PC-9 (cell line): ENCODE results near the gene ADAM23.

Source experiments
- CTCF ChIP-seq: fragments of 200-600 bp; sonication (generic); conservative IDR thresholded peaks from 2 replicates; pipeline ENCODE4 v1.6.1; 2017; ENCODE audit warnings: mixed run types, antibody characterized with exemption, mild to moderate bottlenecking, moderate library complexity
- EZH2 ChIP-seq: fragments of 200-600 bp; sonication (generic); IDR thresholded peaks from 2 replicates; pipeline ENCODE4 v1.8.0; 2017; ENCODE audit warnings: antibody characterized with exemption, low read depth

- no peak for TF ChIP-seq CTCF
- no peak for TF ChIP-seq EZH2
Observed at GRCh38 chr2:206616151-206616550, 172.8 kb downstream of the ADAM23 start.
